ENCODE measurements around the gene IQCK.
A peak's percentile ranks its signal among the peaks of the same experiment; 100 is the strongest.

IQCK gene

DNA sequence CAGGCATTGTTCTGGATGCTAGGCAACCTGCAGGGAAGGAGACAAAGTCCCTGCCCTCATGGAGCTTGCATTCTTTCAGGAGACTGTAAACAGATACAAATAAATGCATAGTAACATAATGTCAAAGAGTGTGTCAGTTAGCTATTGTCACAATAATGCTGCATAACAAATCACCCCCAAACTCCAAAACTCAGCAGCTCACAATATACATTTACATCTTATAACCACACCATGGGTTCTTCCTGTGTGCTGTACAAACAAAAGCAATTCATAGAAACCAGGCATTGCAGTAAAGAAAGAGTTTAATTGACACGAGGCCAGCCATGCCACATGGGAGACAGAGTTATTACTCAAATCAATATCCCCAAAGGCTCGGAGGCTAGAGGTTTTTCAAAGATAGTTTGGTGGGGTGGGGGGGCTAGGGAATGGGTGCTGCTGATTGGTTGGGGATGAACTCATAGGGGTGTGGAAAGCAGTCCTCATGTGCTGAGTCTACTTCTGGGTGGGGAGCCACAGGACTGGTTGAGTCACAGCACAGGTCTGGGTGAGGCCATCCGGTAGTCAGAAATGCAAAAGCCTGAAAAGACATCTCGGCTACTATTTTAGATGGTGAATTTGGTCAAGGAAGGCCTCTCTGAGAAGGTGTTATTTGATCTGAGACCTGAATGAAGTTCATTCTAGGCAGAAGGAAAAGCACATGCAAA, 87.5 kb downstream of the IQCK start:
- no peak for DNase-seq

DNA sequence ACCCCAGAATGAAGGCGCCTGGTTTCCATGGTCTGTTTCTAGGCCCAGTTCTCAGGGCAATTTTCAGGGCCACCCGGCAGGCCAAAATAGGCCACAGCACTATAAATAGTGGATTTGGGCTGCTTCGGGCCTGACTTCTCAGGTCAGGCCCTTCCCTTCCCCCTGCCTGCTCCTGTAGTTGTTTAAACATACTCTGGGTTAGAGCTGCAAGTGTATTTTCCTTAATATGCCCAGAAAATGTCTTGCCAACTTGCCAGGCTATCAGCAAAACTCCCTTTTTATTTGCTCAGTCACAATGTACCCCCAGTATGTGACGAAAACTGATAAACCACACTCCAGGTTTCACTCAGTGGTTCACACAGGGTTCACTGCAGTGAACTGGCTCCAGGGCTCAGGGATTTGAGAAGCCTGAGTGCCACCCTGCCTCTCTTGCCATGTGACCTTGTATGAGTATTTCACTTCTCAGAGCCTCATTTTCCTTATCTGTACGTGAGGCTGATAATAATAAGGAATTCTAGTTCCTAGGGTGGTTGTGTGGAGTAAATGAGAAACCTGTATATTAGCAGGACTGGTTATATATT, 90.1 kb downstream of the IQCK start:
- DNase-seq = no peak

DNA sequence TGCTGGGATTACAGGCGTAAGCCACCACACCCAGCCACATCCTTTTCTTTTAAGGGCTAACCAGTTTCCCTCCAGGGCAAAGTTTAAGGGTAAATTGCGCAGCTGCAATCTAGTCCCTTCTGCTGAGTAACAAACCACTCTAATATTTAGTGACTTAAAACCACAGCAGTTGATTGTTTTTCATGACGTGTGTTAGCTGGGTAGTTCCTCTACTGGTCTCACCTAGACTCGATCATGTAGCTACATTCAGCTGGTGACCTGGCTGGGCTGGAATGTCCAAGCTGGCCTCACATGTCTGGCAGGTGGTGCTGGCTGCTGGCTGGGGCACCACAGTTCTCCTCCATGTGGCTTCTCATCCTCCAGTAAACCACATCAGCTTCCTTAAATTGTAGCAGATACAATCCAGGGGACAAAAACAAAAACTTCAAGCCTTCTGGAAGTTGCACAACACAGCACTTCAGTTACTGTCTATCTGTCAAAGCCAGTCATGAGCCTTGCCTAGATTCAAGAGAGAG, 91.1 kb downstream of the IQCK start:
- DNase-seq = peak; percentile 27 to 58 (median 56)

DNA sequence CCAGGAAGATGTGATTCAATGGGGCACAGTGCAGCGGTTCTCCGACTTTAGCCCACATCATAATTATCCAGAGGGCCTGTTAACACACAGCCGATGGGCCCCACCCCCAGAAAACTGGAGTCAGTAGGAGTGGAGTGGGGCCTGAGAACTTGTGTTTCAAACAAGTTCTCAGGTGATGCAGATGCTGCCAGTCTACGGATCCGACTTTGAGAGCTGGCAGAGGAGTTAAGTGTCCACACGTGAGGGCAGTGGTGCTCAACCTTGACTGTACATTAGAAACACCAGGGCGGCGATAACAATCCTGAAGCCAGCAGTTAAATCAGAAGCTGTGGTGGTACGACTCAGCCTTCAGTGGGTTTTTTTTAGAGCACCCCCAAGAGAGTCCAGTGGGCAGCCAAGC, 91.6 kb downstream of the IQCK start:
- DNase-seq = no peak

DNA sequence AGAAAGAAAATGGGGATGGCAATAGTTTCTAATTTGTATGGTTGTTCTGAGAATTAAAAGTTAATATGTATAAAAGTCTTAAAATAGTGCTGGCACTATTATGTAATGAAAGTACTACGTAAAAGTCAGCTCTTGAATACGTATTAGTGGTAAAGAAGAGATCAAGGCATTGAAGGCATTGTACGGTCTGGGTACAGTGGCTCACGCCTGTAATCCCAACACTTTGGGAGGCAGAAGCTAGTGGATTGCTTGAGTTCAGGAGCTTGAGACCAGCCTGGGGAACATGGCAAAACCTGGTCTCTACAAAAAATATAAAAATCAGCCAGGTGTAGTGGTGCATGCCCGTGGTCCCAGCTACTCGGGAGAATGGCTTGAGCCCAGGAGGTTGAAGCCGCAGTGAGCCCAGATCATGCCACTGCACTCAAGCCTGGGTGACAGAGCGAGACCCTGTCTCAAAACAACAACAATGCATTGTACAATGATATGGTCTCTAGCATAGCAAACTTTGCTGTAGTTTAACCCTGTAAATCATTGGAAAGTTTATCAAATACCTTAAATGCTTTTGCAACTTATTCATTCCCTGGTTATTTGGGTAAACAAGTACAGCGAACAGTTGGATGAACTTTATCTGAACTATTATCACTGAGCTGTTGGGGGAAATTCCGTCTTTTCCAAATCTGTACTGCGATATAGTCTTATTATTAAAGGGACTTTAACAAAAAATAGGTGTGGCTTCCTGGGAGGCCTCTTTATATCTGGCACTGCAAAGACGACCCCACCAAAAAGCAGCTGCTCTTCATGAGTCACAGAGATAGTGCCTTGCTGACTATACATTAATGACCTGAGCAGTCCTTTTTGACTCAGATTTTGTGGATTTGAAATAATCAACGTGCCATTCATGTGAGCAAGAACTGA, 93.0 kb downstream of the IQCK start:
- DNase-seq = no peak

DNA sequence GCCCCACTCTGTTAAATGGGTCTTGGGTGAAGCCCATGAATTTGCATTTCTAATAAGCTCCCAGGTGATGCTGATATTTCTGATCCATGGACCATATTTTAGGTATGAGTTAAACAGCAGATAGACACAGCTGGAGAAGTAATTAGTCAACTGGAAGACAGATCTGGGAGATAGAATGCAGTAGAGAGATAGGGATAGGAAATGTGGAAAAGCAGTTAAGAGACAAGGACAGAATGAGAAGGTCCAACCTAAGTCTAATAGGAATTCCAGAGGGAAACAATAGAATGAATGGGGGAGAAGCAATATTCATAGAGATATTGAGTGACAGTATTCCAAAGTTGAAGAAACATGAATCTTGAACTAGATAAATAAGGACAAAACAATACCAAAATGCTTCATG, 94.9 kb downstream of the IQCK start:
- DNase-seq = no peak

DNA sequence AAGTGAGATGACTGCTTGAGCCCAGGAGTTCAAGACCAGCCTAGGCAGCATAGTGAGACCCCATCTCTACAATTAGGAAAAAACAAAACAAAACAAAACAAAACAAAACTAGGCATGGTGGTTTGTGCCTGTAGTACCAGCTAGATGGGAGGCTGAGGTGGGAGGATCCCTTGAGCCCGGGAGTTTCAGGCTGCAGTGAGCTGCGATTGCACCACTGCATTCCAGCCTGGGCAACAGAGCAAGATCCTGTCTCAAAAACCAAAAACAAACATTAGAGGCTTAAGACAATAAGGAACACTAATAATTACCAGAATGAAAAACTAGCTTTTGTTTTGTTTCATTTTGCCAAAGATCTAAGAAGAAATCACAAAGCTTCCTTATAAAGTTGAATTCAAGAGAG, 97.3 kb downstream of the IQCK start:
- DNase-seq = no peak

DNA sequence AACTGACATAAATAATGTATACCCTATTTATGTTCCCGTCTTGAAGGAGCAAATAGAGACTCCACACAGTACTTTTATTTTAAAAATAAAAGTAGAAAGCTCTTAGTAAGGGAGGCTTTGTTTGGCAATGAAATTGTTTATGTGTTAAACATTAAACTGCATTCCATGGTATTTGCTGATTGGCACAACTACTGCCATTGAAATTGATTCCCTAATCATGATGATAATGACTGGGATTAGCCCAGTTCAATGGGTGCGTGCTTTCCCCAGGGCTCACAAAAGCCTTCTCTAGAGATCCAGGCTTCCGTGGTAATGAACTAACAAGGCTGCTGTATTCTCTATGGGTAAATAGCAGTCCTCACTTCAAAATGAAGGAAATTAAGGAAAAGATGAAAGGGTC, 99.1 kb downstream of the IQCK start:
- no peak for DNase-seq

DNA sequence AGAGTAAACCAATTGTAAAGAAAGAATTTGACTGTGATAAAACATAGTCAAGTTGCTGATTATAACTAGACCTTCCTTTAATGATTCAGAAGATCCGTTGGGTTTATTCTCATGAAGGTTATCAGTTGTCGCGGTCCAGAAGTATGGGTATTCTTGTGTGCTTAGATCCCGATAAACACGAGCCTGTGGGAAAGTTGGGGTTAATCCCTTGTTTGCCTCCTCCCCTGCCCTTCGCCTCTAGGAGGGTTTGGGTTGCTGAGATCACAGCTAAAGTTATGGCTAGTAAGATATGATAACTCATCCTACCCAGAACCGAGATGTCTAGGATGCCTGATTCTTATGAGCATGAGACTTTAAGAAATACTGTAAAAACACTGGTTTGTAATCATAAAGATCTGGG, 99.8 kb downstream of the IQCK start:
- no peak for DNase-seq

DNA sequence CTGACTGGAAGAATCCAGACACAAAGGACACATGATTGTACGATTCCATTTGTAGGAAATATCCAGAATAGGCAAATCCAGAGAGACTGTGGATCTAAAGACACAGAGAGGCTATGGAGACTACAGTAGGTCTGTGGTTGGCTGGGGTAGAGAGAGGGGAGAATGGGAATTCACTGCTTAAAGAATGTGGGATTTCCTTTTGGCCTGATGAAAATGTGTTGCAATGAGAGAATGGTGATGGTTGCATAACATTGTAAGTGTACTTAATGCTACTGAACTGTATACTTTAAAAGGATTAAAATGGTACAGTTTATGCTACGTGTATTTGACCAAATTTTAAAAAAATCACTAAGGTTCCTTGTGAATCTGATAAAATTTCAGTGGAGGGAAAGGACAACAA, 104.5 kb downstream of the IQCK start:
- DNase-seq = no peak

DNA sequence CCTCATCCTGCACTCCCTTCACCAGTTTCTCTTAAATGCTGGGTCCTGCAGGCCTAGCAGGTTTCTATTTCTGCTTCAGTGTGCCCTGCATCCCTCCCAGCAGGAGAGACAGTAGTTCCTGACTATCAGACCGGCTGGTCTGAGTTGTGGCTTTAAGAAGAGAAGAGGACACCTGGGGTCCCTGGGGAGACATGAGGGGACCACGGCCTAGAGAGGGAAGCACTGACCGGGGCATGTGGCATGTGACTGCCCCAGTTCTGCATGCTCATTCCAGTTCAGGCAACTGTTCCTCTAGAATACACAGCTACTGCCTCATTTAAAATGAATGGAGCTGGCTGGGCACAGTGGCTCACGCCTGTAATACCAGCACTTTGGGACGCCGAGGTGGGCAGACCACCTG, 105.3 kb downstream of the IQCK start:
- no peak for DNase-seq

DNA sequence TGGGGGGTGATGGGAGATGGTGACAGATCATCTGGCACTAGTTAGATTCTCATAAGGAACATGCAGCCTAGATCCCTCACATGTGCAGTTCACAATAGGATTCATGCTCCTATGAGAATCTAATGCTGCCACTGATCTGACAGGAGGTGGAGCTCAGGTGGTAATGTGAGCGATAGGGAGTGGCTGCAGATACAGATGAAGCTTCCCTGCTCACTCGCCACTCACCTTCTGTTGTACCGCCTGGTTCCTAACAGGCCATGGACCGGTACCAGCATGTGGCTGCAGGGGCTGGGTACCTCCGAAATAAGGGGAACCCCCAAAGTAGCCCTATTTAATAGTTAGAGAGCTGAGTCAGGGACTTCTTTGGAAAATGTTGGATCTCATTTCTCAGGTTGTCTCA, 106.1 kb downstream of the IQCK start:
- no peak for DNase-seq

DNA sequence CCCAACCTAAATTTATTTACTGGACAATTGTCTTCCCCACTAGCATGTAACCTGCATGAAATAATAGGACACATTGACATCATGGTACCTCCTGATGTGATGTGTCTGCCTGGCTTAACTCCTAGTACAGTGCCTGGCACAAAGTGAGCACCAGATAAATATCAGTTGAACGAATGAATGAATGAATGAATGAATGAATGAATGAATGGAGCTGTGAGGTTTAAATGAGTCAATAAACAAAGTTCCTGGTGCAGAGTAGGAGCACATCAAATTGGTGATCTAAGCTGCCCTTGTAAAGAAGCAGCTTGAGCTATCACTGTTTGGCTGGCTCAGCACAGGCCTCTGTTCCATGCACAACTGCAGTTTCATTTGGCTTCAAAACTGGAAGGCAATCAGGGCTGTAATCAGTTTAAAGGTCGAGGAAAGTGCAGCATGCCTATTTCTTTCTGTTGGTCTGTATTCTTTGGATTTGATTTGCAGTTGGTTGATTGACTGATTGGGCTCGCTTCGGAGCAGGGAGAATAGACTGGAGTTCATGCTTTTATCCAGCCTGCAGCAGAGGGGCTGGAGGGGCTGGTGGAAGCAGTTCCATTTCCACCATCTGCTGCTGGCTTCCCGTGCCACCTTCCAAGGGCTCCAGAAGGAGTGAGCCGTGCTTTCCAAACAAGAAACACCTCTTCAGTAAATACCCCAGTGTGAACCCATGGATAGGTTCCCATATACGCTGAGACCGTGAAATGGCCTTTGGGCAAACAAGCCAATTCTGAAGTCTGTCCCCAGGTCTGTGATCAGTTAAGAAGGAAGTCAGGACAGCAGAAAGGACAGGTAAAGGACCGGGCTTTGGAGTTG, 112.0 kb downstream of the IQCK start:
- DNase-seq = no peak

DNA sequence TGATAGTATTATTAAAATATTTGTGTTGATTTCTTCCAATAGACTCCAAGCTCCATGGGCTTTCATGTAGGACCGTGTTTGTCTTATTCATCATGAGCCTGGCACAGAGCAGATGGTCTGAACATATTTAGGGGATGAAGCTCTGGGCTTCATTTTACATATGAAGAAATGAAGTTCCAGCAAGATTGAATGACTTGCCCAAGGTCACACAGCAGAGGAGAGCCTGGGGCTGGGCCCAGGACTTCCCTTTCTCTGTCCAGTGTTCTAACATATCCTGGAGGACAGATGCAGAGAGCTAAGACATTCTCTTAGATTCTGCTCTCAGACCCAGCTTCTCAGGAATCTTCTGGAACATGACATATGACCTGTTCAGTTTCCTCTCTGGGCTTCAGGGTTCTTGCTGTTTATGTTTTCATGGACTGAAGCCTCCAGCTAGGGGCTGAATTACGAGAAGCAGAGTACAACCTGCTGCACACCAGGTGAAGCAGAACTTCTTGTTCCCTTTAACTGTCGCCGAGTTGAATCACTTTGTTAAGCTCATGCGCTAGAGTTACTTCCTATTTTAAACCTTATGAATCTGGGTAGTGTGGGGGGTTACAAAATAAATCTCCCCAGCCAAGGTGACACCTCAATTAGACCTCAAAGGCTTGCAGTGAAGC, 113.0 kb downstream of the IQCK start:
- peak in 3 of 4 experiments; percentile 4 to 28 (median 22) for DNase-seq

DNA sequence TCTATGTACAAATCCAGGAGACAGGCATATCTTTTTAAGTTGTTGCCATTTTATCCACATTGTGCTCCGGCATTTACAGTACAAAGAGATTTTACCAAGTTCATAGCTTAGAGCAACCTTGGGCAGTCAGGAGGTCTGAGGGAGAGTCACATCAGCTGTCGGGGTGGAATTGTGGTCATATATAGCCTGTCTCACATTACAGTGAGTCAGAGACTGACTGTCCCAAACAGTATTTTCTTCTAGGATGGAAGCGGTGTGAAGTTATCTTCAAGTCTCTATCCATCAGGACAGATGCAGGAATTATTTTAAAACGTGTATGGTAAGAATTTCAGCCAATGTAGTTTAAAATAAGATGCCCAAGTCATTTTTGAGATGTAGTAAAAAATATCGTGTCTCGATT, 113.6 kb downstream of the IQCK start:
- no peak for DNase-seq

DNA sequence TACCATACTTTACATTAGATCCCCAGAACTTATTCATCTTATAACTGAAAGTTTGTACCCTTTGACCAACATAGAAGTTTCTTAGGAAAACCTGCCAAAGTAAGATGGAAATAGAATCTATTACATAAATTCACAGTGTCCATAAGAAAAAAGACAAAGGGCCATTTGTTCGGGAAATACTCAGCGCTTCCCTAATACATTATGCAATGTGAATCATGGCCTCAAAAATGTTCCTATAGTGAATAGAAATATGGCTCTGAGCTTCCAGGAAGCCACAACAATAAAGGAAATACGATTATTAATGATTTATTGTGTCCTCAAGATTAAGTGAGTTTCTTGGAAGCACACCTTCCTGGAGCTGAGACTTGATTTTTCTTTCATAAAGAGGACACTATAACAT, 115.1 kb downstream of the IQCK start:
- DNase-seq = no peak

DNA sequence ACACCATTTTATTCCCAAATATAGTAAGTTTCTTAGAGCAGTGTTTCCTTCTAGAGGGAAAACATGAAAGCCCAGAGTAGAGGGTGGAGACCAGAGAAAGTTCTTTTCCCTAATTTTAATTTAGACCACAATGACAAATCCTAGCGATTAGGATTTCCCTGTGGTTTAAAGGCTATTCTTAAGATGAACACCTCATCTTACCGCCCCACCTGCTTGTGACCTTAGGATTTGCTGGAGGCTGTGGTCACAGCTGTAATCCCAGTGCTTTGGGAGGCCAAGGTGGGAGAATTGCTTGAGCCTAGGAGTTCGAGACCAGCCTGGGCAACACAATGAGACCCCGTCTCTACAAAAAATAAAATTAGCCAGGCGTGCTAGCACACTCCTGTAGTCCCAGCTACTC, 115.5 kb downstream of the IQCK start:
- no peak for DNase-seq

DNA sequence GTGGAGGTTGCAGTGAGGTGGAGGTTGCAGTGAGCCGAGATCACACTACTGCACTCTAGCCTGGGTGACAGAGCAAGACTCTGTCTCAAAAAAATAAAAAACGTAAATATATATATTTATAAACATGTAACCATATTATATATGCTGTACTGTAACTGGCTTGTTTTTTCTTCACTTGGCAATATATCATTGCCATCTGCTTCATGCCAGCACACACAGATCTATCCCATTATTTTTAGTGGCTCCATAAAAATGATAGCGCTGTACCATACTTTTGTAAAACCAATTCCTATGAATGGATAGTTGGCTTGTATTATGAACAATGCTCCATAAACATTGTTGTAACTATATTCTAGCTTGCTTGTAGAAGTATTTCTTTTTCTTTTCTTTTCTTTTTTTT, 117.1 kb downstream of the IQCK start:
- no peak for DNase-seq

DNA sequence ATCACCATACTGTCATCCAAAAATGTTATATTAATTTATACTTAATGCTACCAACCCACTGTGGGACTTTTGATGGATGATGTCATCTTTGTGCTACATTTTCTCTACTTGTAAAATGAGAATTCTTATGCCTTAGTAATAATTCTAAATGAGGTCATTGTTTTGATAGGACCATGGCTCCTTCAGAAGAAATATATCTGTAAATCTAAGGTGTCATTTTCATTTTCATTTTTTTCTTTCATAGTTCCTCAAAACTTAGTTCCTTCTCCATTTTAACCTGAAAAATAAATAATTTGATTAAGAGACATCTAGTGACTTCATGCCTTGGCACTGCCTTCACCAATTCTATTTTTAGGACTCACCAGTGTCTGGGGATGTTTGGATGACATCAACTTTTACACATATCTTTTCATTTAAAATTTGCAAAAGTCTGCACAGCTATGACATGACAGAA, 117.9 kb downstream of the IQCK start:
- DNase-seq = peak in 1 of 4 experiments; percentile 15

DNA sequence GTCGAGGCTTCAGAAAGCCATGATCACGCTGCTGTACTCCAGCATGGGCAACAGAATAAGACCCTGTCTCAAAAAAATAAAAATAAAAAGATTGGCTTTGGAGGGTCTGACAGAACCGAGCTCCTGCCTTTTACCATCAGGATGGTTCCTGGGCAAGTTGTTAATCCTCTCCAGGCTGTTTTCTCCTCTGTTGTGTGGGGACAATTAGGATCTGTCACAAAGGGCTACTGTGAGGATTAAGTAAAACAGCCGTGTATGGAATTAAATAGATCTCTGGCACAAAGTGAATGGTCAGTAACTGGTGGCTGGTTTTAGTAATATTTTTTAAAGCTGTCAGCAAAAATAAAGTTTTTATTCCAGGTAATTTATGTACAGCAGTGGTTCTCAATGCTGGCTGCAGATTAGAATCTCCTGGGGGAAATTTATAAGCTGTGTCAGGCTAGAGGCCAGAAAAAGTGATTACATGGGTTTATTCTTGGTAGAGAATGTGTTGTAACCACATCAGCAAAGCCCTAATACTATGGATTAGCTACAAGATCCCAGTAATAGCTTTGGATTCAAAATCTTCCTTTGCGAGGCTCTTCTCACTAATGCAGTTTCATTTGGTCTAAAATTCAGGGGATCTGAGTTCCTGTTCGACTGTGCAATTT, 119.4 kb downstream of the IQCK start:
- DNase-seq = no peak

DNA sequence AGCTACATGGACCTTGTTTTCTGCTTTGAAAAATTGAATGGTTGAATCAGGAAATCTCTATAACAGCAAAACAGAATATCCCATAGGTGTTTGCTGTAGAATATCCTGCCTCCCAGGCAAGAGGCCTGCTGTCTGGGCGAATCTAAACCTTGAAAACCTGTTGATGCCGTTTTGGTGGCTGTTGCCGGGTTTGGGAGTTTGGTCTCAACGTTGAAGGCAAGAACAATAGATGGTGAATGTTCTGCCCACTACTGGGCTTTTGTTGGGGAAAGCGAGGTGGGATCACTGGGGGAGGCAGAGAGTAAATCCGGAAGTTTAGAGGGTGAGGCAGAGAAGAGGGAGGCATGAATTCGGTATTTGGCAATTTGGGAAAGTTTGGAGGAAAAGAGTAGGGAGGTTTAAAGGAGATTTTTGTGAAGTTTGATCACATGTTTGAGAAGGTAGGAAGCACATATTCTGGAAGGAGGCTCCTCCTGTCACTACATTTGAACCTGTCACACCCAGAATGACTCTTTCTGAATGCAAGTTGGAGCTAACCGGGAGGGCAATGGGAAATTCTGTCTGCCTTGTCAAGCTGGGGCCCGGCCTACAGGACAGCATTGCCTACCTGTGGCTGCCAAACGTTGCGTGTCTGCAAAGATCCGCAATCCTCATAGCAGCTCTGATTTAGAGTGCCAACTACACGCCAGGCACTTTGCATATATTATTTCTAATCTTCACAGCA, 120.1 kb downstream of the IQCK start:
- DNase-seq = no peak

Data from suppressor macrophage (primary cell).